IPS DF 19.7 (cell line): ENCODE results near the gene ZCCHC7.
"Not testable (repeated sequence)": the region's sequence is repeated elsewhere in the genome, so short reads cannot be mapped to it uniquely, and the experiment has no call there.

ENCODE experiments used
- DNase-seq: peaks from one replicate; pipeline ENCODE4 v3.0.0-alpha.2; 2013; ENCODE audit warnings: low read depth, low spot score

The ZCCHC7 gene

DNA sequence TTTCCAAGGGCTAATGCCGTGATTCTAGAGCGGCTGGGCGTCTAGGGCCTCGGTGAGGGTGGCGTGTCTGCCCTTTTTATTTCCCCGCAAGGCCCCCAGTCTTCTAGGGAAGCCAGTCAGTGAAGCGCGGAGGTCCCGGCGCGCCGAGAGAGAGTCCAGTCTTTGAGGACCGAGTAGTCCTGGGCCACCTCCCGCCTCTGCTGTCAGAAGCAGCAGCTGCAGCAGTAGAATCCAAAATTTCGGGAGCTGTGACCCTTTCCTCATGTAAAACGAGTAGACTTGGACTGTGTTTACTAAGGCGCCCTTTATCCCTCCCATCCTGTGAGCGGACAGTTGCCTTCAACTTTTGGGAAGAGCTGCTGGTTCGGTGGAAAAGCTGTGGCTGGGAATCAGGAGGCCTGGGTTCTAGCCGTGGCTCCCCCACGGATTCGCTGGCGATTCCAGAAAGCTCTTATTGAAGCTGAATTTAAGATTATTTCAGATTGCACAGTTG lies 515 bp downstream of the ZCCHC7 start:
- DNase-seq = not testable (repeated sequence)

DNA sequence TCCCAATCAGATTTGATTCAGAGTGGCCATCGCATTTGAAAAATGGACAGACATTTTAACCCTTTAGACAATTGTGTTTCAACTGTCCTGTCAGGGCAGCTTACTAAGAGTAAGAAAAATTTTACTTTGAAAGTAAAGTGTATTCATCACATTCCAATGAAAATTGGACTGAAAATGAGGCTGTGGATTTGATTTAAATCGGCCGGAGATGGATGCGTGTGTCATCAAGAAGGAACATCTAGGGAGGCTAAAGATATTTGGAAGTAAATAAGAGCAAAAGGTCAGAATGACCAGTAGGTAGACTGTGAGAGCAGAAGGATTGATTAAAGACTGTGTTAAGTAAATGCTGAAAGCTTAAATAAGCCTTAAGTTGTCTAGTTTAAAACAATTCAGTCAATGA lies 1.5 kb downstream of the ZCCHC7 start:
- DNase-seq = no peak

DNA sequence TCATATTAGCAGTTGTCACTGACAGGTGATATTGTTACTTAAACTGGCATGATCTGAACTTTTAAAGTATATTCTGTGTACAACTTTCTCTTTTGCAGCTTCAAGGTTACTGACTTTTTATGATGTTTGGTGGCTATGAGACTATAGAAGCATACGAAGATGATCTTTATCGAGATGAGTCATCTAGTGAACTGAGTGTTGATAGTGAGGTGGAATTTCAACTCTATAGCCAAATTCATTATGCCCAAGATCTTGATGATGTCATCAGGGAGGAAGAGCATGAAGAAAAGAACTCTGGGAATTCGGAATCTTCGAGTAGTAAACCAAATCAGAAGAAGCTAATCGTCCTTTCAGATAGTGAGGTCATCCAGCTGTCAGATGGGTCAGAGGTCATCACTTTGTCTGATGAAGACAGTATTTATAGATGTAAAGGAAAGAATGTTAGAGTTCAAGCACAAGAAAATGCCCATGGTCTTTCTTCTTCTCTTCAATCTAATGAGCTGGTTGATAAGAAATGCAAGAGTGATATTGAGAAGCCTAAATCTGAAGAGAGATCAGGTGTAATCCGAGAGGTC lies 5.9 kb downstream of the ZCCHC7 start:
- no peak for DNase-seq

DNA sequence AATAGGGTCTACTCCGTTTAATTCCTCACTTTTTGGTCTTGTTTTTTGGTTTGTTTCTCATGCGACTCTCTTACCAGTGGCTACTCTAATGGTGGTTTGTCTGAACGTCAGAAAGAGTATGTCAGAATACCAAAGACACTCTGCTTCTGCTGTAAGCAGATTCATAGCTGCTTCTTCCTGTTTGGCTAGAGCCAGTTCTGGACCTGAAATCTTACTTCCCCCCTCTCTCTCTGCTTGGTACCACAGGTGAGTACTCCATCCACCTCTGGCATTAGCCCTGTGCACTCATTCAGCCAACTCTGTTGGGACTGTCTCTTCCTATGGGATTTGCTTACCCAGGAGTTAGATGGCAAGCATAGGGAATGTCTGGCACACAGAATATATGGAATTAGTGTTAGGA lies 6.6 kb downstream of the ZCCHC7 start:
- DNase-seq = no peak

DNA sequence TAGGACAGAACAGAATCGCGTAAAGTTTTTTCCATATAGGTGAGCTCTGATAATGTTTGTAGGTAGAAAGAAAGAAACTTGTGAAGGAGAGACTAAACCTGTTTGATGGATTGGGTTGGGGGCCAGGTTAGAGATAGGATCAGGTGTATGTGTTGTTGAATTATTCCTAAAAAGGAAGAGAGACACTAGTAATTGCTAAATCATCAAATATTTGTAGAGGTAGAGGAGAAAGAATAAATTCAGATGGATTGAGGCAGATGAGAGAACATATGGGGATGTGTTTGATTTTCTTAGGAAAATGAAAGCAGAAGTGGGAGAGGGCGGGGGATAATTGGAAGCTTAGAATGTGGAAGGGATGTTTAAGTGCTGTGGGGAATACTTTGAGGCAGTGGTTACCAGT lies 7.7 kb downstream of the ZCCHC7 start:
- no peak for DNase-seq

DNA sequence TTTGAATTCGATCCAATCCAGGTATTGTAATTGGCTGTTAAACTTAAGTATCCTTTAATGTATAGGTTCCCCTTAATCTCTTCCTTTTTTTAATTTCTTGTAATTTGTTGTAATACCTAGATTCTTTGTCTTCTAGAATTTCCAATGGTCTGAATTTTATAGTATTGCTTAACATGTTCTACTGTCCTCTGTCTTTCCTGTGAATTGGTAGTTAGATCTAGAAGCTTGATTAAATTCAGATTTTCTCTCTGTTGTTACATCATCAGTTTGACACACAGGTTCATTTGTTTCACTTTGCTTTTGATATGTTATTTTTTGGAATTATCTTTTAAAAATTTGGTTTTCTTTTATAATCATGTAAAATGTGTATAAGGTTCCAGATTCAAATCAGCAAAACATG lies 13.8 kb downstream of the ZCCHC7 start:
- no peak for DNase-seq

DNA sequence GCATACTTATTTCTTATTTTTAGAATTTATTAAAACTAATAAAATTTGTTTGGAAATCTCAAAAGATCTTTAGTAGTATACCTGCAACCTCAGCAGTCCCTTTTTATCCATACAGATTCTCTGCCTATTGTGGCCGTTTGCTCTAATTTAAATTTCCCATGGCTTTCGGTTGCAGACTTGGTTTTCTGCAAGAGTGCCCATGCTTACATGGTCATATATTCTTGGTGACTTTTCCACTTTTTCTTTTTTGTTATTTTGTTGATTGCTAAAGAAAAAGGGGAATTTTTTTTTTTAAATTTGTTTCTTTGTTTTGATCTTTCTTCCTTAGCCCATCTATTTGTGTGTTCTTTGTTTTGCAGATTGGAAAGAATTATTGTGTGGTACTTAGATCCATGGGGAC lies 20.6 kb downstream of the ZCCHC7 start:
- DNase-seq = no peak

DNA sequence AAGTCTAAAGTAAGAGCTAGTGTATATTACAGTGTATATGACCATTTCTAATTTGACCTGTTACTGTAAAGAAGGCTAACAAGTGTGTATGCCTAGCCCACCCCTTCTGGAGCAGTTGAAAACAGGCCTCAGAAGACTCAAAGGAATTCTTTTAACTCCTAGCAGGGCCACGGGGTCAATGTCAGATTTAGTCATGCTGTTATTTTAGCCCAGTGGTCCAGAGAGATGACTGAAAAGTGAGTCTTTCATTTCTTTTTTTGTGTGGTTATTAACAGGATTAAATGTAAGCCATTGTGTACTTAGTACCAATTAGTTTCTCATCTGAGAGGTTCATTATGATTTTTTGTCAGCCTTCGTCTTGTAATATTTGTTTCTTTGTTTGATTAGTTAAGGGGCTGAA lies 24.4 kb downstream of the ZCCHC7 start:
- DNase-seq = no peak

DNA sequence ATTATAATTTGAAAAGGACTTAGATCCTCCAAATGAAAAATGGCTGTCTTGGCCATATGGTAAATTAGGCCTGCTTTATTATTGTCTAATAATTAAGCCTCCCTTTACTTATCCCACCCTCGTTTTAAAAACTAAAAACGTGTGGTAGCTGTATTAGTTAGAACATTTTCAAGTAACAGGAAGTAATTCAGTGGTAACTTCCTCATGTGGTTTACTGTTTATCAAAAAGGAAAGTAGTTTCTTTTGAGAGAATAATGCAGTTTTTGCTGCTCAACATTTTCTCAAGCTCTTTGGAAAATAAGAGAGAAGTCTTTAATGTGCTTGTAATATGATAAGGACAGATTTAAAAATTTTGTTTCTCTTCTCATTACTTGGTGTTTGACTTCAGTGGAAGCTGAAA lies 26.0 kb downstream of the ZCCHC7 start:
- no peak for DNase-seq

DNA sequence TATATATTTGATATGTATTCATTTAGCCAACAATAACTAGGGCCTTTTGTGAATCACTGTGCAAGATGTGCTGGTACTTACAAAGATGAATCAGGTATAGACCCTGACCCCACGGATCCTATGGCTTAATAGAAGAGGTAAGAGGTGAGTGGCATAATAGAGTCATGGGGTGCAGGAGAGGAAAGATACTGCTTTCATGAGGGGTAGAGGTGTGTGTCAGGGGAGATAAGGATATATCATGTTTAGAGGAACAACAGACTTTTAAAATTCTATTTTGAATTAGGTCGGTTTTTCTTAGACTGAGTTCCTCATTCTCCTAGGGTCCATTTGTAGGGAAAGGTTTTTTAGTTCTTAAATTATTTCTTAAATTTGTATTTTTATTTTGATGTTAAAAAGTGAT lies 27.8 kb downstream of the ZCCHC7 start:
- DNase-seq = no peak

DNA sequence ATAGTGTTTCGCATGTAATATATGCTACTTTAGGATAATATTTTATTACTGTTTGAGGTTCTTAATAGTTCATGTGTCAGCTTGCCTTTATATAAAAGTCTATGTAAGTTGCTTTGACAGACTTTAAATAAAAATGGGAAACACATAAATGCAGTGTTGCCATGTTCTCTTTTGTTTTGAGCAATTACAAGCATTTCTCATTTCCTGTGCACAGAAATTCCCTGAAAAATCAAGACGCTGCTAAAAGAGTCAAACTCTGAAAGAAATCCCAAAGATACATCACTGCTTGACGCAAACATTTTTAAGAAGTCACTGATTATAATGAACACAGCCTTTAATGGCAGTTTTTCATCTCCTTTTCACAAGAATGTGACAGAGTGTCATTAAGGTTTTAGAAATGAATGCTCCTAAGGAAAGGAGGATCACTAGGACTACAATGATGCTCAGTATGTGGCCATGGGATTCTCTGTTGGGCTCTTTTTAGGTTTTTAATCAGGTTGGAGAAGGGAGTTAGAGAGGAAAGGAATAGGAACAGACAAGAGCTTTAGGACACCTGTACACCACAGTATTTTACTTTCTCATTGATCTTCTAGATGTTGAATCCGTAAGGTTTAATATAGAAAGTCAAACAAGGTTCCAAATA lies 29.4 kb downstream of the ZCCHC7 start:
- no peak for DNase-seq

DNA sequence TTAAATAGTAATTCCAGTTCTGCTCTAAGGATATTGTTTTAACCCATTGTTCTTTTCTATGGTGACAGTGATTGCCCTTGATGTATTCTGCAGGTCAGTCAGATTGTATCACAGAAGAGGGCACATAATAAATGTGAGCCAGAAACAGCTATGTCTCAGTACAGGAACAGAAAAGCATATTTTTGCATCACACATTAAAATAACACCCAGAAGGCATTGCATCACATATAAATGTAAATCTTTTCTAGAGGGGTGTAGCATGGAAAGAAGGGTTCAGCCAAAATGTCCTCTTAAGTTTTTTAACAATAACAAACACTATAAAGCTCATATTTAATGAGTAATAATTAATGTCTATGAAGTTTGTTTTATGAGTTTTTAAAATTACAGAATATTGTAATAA lies 30.0 kb downstream of the ZCCHC7 start:
- DNase-seq = no peak

DNA sequence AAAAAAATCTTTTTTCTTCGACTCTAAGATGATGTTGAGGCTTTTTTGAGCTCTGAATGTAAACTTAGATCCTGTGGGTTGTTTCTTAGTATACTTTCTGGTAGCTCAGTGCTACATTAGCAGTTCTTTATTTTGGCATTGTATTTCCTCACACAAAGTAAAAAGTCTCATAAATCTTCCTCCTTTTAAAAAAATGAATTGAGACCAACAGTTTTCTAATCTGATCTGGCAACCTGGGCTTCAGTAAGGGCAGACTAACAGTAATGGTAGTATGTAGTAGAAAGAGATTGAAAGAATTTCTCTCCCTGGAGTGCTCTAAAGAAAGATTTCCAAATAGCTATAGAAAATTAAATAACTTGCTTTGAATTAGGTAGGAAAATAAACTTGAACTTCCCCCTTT lies 31.4 kb downstream of the ZCCHC7 start:
- no peak for DNase-seq

DNA sequence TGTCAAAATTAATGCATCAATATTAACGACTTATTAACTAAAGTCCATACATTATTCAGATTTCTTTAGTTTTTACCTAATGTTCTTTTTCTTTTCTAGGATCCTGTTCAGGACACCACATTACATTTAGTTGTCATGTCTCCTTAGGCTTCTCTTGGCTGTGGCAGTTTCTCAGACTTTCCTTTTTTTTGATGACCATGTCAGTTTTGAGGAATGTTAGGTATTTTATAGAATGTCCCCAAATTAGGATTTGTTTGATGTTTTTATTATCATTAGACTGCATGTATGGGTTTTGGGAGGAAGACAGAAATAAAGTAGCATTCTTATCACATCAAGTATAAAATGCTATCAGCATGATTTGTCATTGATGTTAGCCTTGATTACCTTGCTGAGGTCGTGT lies 32.0 kb downstream of the ZCCHC7 start:
- no peak for DNase-seq

DNA sequence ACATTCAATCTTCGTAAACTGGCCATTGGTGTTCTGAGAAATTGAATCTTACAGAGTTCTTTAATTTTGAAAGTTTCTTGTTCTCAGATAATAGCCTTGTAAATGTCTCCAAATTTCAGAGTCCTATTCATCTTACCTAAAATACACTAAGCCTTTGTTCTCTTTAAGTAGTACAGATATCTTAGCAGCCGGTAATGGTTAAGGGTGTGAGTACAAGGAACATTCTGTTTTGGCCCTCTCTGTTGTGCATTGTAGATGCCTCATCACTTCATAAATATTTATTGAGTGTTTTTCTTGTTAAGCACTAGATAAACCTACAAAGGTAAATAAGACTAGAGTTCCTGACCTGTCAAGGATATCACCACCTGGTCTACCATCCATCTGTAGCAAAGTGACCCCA lies 35.2 kb downstream of the ZCCHC7 start:
- no peak for DNase-seq

DNA sequence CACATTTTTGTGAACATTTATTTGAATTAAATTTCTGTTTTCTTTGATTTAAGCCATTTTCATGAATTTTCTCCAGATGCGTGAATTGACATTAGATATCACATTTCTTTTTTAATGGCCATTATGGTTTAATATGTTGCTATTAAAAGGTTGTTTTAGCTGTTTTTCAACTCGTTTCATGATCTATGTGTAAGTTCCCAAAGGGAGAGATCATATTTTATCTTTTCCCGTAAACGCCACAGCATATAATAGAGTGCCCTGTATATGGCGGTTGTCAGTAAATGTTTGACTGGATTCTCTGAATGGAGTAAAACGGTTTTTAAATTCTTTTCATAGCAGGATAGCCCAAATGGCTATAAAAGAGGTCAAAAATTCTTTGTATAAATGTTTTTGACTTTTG lies 35.8 kb downstream of the ZCCHC7 start:
- no peak for DNase-seq

DNA sequence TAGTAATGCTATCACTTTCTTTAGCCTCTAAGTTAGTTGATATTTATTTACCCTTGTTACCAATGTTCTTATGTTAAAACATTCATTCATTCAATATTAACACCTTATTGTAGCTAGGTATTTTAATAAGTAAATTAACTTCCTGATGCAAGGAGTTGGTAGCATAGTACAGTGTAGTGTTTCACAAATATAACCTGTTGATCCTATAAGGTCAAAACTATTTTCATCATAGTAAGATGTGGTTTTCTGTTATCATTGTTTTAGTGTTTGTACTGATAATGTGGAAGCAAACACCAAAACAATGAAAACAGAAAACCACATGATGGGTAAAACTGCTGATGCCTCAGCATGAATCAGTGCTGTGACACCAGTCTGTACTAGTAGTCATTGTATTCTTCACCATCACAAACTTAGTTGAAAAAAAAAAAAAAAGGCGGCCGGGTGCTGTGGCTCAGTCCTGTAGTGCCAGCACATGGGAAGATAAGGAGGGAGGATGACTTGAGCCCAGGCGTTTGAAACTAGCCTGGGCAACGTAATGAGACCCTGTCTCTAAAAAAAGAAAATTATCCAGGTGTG lies 36.5 kb downstream of the ZCCHC7 start:
- DNase-seq = no peak

DNA sequence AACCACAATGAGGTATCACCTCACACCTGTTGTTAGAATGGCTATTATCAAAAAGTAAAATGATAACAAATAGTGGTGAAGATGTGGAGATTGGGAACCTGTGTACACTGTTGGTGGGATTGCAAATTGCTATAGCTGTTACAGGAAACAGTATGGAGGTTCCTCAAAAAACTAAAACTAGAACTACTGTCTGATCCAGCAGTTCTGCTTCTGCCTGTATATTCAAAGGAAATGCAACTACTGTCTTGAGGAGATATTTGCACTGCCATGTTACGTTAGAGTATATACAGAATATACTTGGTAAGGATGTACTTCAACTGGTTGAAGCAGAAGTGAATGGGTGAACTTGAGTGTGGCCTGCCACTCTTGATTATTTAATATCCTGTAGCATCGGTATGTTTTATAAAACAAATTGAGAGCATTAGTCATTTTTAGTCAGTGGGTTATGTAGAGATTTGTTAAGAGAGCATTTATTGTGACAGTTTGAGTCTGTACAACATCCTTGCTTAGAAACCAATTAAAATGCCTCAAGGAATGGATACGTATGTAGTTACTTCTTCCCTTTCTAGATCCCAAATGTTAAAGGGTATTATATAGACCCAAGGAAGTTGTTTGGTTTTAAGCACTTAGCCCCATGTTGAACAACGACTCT lies 37.5 kb downstream of the ZCCHC7 start:
- DNase-seq = no peak

DNA sequence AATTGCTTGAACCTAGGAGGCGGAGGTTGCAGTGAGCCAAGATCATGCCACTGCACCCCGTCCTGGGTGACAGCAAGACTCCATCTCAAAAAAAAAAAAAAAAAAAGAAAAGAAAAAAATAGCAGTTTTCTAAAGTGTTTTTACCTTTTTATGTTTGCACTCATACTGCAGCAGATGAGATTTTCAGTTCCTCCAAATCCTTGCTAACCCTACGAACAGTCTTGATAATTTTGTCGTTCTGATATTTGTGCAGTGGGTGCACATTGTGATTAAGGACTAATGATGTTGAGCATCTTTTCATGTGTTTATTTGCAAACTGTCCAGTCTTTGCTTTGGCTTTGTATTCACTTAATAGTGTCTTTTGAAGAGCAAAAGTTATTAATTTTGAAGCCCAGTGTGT lies 42.9 kb downstream of the ZCCHC7 start:
- DNase-seq = no peak

DNA sequence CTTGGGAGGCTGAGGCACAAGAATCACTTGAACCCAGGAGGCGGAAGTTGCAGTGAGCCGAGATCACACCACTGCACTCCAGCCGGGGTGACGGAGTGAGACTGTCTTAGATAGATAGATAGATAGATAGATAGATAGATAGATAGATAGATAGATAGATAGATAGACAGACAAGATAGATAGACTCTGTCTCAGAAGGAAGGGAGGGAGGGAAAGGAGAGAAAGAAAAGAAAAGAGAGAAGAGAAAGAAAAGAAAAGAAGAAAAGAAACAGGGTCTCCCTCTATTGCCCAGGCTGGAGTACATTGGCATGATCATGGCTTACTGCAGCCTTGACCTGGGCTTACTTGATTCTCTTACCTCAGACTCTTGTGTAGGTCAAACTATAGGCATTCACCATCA lies 44.0 kb downstream of the ZCCHC7 start:
- not testable (repeated sequence) for DNase-seq

DNA sequence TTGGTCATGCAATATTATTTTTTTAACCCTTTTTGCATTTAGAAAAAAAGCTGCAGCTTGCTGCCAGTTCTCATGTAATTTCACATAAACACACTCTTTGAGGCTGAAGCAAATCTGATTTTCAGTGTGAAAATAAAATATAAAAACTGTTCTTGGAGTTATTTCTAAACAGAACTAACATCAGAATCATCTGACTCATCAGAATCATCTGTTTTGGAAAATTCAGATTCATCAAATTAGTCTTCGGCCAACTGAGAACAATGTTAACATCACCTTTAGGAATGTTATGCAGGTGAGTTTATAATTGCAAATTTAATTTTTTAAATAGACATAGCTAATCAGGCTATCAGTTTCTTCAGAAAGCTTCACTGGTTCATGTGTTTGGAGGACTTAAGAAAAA lies 45.3 kb downstream of the ZCCHC7 start:
- no peak for DNase-seq

DNA sequence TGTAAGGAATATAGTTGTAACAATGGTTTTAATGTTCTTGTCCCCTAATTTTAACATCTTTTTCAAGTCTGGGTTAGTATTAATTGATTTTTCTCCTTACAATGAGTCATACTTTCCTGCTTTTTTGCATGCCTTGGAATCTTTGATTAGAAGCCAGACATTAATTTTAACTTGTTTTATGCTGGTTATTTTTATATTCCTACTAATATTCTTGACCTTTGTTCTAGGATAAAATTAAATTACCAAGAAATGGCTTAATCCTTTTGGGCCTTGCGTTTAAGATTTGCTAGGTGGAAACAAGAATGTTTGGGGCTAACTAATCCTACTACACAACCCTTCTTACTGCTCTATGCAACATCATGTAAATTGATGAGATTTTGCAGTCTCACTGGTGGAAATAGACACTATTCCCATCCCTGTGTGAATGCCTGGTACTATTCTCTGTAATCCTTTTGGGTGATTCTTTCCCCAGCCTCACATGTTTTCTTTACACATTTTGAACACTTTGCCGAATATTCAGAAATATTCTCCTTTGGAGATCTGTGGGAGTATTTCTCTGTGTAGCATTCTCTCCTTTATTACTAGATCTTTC lies 47.2 kb downstream of the ZCCHC7 start:
- no peak for DNase-seq

DNA sequence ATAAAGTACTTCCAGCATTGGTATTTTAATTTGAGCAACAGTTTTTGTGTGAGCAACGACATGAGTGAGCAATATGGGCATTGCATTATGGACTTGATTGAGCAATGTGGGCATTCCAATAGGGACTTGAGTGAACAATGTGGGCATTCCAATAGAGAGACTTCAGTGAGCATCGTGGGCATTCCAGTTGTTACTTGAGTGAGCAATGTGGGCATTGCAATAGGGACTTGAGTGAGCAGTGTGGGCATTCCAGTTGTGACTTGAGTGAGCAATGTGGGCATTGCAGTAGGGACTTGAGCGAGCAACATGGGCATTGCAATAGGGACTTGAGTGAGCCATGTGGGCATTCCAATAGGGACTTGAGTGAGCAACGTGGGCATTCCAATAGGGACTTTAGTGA lies 52.2 kb downstream of the ZCCHC7 start:
- DNase-seq = no peak
